ENCODE results near the gene UNK.
A peak's percentile ranks its signal among the peaks of the same experiment; 100 is the strongest.

UNK gene

DNA sequence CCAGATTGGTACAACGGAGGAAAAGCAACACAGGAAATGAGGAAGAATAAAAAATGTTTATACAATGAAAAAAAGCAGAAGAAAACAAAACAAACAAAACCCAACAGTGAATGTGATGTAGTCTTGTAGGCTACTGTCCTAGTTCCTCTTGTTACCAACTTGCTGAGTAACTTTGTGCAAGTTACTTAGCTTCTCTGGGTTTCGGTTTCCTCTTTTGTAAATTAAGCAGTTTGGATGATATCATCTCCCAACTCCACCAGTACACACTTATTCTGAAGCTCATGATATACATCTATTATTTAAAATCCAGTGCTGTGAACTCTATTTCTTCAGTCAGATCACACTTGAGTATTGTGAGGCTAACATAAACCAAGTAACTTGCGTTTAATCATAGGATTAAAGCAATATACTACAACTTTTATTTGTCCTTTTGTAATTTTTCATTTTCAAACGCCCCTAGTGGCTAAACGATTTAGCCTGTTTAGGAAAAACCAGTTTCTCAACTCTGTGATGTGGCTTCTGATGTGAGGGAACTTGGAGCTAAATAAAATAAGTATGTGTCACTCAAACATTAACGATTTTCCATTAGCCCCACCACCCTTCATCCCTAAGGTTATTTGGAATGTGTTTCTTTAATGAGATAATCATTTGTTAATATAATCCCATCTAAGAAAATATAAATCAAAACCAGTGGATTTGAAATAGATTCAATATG, 1.4 kb upstream of the UNK start:
- TF ChIP-seq EP300 (IDR thresholded peaks at IDR 0.05; ENCODE audit: borderline replicate concordance) (0 out of 2 replicates have a peak, but pooled peaks have one; percentile 25), RAD21 (IDR thresholded peaks at IDR 0.05; ENCODE audit: low read depth) (no peak), FOXM1 (IDR thresholded peaks at IDR 0.05; ENCODE audit: borderline replicate concordance, low read depth) (0 out of 2 replicates have a peak, but pooled peaks have one; percentile 11)

DNA sequence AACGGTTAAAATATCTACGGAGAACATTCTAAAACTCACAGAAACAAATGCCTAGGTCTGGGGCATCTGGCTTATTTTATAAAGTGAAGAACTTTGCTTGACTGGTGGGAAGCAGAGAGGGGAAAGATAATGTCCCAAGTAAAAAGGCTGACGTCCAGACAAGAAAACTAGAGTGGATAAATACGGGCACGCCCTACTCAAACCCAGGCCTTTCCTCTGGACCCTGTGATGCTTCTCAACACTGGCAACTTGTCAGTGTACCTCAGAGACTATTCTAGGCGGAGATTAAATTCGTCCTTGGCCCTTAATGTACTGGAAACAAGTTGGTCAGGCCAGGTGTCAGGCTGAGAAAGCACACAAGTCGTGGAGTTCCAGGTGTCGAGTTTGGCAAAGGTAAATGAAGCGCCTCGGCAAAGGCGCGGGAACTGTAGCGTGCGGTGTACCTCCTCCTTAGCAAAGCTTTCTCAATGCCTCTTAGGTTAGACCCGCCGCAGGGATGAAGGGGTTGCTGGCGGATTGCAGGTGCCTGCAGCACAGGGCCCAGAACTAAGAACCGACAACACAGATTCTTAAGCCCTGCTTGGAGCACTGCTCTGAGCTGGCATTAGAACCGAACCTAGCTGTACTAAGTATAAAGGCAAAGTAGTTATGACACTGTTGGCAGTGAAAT, 668 bp upstream of the UNK start:
- TF ChIP-seq, protein P1, sequence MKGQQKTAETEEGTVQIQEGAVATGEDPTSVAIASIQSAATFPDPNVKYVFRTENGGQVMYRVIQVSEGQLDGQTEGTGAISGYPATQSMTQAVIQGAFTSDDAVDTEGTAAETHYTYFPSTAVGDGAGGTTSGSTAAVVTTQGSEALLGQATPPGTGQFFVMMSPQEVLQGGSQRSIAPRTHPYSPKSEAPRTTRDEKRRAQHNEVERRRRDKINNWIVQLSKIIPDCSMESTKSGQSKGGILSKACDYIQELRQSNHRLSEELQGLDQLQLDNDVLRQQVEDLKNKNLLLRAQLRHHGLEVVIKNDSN (IDR thresholded peaks at IDR 0.05) = no peak
- TF ChIP-seq, protein P2, sequence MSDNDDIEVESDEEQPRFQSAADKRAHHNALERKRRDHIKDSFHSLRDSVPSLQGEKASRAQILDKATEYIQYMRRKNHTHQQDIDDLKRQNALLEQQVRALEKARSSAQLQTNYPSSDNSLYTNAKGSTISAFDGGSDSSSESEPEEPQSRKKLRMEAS (IDR thresholded peaks at IDR 0.05) = no peak
- TF ChIP-seq FOXM1 (IDR thresholded peaks at IDR 0.05; ENCODE audit: borderline replicate concordance, low read depth) = no peak

DNA sequence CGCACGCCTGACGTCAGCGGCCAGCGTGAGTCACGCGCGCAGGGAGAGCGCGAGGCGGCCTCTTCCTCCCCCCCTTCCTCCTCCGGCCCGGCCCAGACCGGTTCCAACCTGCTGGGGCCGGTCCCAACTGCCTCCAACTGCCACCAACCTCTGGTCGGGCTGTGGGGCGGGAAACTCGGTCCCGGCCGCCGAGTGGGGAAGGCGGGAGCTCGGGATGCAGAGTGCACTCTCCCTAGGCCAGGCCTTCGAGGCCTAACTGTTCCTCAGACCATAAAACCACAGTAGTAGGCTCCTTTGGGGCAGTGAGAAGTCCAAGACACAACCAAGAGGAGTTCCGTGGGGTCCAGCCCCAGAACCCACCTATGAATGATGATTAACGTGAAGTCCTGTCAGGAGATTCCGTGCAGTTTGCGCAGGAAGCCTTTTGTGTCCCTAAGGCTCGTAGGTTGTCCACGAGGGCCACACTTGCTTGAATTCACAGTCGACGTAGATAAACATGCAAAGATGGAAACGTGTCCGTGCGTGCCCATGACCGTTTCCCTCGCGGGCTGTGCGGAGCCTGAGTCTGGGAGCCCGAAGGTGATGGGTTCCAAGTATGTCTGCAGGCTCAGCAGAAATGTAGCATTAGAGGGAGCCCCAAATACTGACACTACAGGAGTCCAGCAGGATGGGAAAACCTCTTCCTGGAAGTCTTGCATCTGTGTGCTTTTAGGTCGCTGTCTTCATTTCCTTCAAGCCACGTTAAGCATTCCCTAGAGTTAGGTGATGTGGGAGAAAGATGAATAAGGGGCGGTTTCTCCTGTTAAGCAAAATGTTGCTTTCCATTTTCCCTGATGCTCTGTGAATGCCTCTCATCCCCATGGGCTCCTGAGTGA, 647 bp downstream of the UNK start:
- TF ChIP-seq FOXM1 (IDR thresholded peaks at IDR 0.05; ENCODE audit: borderline replicate concordance, low read depth) (peak; percentile 64; the same call in 1 of the 2 replicates), TCF12 (IDR thresholded peaks at IDR 0.05; ENCODE audit: low read depth) (peak; percentile 84), TEAD4 (IDR thresholded peaks at IDR 0.05) (peak; percentile 54; the same call in 1 of the 2 replicates), CEBPB (IDR thresholded peaks at IDR 0.05) (no peak; the same call in 1 of the 2 replicates), CREB1 (IDR thresholded peaks at IDR 0.05; ENCODE audit: low read depth) (peak; percentile 80; the same call in 1 of the 2 replicates), RAD21 (IDR thresholded peaks at IDR 0.05; ENCODE audit: low read depth) (0 out of 2 replicates have a peak, but pooled peaks have one; percentile 10), EGR1 (IDR thresholded peaks at IDR 0.05) (0 out of 2 replicates have a peak, but pooled peaks have one; percentile 15), ZBTB7A (IDR thresholded peaks at IDR 0.05; ENCODE audit: low read depth) (no peak), TAF1 (IDR thresholded peaks at IDR 0.05; ENCODE audit: low read depth) (peak; percentile 94), EP300 (IDR thresholded peaks at IDR 0.05; ENCODE audit: borderline replicate concordance) (peak; percentile 87), NFIC (IDR thresholded peaks at IDR 0.05) (peak; percentile 51), YY1 (IDR thresholded peaks at IDR 0.05; ENCODE audit: low read depth) (no peak)
- TF ChIP-seq, protein P2 (IDR thresholded peaks at IDR 0.05) = peak; percentile 99
- TF ChIP-seq, protein P3, sequence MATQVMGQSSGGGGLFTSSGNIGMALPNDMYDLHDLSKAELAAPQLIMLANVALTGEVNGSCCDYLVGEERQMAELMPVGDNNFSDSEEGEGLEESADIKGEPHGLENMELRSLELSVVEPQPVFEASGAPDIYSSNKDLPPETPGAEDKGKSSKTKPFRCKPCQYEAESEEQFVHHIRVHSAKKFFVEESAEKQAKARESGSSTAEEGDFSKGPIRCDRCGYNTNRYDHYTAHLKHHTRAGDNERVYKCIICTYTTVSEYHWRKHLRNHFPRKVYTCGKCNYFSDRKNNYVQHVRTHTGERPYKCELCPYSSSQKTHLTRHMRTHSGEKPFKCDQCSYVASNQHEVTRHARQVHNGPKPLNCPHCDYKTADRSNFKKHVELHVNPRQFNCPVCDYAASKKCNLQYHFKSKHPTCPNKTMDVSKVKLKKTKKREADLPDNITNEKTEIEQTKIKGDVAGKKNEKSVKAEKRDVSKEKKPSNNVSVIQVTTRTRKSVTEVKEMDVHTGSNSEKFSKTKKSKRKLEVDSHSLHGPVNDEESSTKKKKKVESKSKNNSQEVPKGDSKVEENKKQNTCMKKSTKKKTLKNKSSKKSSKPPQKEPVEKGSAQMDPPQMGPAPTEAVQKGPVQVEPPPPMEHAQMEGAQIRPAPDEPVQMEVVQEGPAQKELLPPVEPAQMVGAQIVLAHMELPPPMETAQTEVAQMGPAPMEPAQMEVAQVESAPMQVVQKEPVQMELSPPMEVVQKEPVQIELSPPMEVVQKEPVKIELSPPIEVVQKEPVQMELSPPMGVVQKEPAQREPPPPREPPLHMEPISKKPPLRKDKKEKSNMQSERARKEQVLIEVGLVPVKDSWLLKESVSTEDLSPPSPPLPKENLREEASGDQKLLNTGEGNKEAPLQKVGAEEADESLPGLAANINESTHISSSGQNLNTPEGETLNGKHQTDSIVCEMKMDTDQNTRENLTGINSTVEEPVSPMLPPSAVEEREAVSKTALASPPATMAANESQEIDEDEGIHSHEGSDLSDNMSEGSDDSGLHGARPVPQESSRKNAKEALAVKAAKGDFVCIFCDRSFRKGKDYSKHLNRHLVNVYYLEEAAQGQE (IDR thresholded peaks at IDR 0.05; ENCODE audit: low read depth) = 0 out of 2 replicates have a peak, but pooled peaks have one; percentile 26
- TF ChIP-seq, protein P1 (IDR thresholded peaks at IDR 0.05) = peak; percentile 83

DNA sequence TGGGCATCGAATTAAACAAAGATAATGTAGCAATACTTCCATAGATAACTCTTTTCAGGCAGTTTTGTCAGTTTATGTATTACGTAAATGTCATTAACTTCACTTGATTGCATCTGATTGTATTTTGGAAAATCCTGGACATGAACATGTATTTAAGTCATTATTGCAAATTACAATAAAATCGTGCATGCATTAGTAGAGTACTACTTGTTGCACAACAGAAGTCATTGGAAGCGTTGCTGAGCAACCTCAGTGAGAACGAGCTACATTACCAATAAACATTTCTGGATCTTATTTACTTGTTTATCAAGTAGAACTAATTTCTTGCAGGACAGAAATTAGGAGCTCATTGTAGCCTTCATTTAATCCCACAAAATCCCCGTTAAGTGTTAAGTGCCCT, 6.6 kb downstream of the UNK start:
- TF ChIP-seq, protein P1 (IDR thresholded peaks at IDR 0.05) = no peak
- no peak for TF ChIP-seq CREB1 (IDR thresholded peaks at IDR 0.05; ENCODE audit: low read depth)
- TF ChIP-seq, protein P3 (IDR thresholded peaks at IDR 0.05; ENCODE audit: low read depth) = no peak
- no peak for TF ChIP-seq EGR1 (IDR thresholded peaks at IDR 0.05)
- TF ChIP-seq TEAD4 (IDR thresholded peaks at IDR 0.05) = no peak
- TF ChIP-seq, protein P2 (IDR thresholded peaks at IDR 0.05) = no peak
- TF ChIP-seq CEBPB (IDR thresholded peaks at IDR 0.05) = no peak
- no peak for TF ChIP-seq FOXM1 (IDR thresholded peaks at IDR 0.05; ENCODE audit: borderline replicate concordance, low read depth)
- TF ChIP-seq TCF12 (IDR thresholded peaks at IDR 0.05; ENCODE audit: low read depth) = no peak
- no peak for TF ChIP-seq RAD21 (IDR thresholded peaks at IDR 0.05; ENCODE audit: low read depth)
- no peak for TF ChIP-seq ZBTB7A (IDR thresholded peaks at IDR 0.05; ENCODE audit: low read depth)
- TF ChIP-seq EP300 (IDR thresholded peaks at IDR 0.05; ENCODE audit: borderline replicate concordance) = no peak
- TF ChIP-seq TAF1 (IDR thresholded peaks at IDR 0.05; ENCODE audit: low read depth) = no peak
- no peak for TF ChIP-seq YY1 (IDR thresholded peaks at IDR 0.05; ENCODE audit: low read depth)
- no peak for TF ChIP-seq NFIC (IDR thresholded peaks at IDR 0.05)
